Spleen (tissue), 7 donors: ENCODE results near the gene MORC1.

Experiments used
- CTCF ChIP-seq, 11 experiments: fragments of 200-600 bp in 7 of 11; fragments of 450-650 bp in 4 of 11; sonication (generic) in 4 of 11; IDR thresholded peaks in 8 of 11; conservative IDR thresholded peaks in 3 of 11; 1 replicate in 7 of 11; 2 replicates in 4 of 11; pipeline versions ENCODE4 v1.4.0 to v1.8.0; 2016 to 2021; ENCODE audit warnings: antibody characterized with exemption in 11 of 11, inconsistent platforms in 4 of 11, mild to moderate bottlenecking in 1 of 11
- POLR2A ChIP-seq, 3 donors: fragments of 450-650 bp; IDR thresholded peaks; one replicate each; pipeline ENCODE4 v1.5.1; 2017; ENCODE audit warnings: antibody characterized with exemption in 3 of 3, mild to moderate bottlenecking in 1 of 3
- donor health status: DM: no; HTN: no; CAD: no; lungs with moderate emphysema.
- donor health status: DM: no; HTN: no; CAD: no.
- donor health status: DM: no; HTN: no; CAD: no.

- TF ChIP-seq CTCF (IDR thresholded peaks at IDR 0.05 in 8 of 11, conservative IDR thresholded peaks at IDR 0.05 in 3 of 11) = no peak
- TF ChIP-seq POLR2A (IDR thresholded peaks at IDR 0.05) = no peak
These were observed 144.9 kb downstream of the MORC1 start for GRCh38 chr3:108973019-108973418.
